Measurements from ENCODE around the gene LHFPL4. TPM values are rescaled to one million over a fixed set of nuclear protein-coding genes. Genes with fewer than 3 reads are reported as not detected.
"Not testable (repeated sequence)": the region's sequence is repeated elsewhere in the genome, so short reads cannot be mapped to it uniquely, and the experiment has no call there.

The LHFPL4 gene
- not detected for polyA plus RNA-seq (2012; ENCODE audit: insufficient read depth, insufficient read length)

GRCh38 chr3:9553021-9553947 is at the start of gene LHFPL4:
Gene LHFPL4, minus strand, starts transcription at chr3:9553822. Its CDS starts 1,143 bp downstream, at chr3:9552679.
- no peak within 1 kb of the TSS for H3K4me3 ChIP-seq (ENCODE audit: low read length)
- no peak for DNase-seq (ENCODE audit: low read depth, low spot score)

- no peak for DNase-seq (ENCODE audit: low read depth, low spot score)
Observed at GRCh38 chr3:9602620-9603019, 49.0 kb upstream of the LHFPL4 start.

GRCh38 chr3:9601006-9601581 is 47.5 kb upstream of the LHFPL4 start:
- DNase-seq (ENCODE audit: low read depth, low spot score); H3K4me3 ChIP-seq (ENCODE audit: low read length): not testable (repeated sequence)

More at GRCh38 chr3:9602620-9603019, 49.0 kb upstream of the LHFPL4 start:
- no peak overlapping the region for H3K4me3 ChIP-seq (ENCODE audit: low read length)

- no peak for DNase-seq (ENCODE audit: low read depth, low spot score)
- no peak overlapping the region for H3K4me3 ChIP-seq (ENCODE audit: low read length)
Observed at GRCh38 chr3:9600597-9600996, 47.0 kb upstream of the LHFPL4 start.

GRCh38 chr3:9598783-9599387 is 45.3 kb upstream of the LHFPL4 start:
- no peak overlapping the region for H3K4me3 ChIP-seq (ENCODE audit: low read length)
- no peak for DNase-seq (ENCODE audit: low read depth, low spot score)

- DNase-seq (ENCODE audit: low read depth, low spot score), result no peak
Observed at GRCh38 chr3:9595877-9596276, 42.3 kb upstream of the LHFPL4 start.

GRCh38 chr3:9591781-9592180 is 38.2 kb upstream of the LHFPL4 start:
- not testable (repeated sequence) for DNase-seq (ENCODE audit: low read depth, low spot score); H3K4me3 ChIP-seq (ENCODE audit: low read length)

More at GRCh38 chr3:9595877-9596276, 42.3 kb upstream of the LHFPL4 start:
- H3K4me3 ChIP-seq (ENCODE audit: low read length), result no peak overlapping the region

GRCh38 chr3:9590282-9590791 is 36.7 kb upstream of the LHFPL4 start:
- no peak for DNase-seq (ENCODE audit: low read depth, low spot score)
- no peak overlapping the region for H3K4me3 ChIP-seq (ENCODE audit: low read length)

GRCh38 chr3:9583792-9584191 is 30.2 kb upstream of the LHFPL4 start:
- no peak overlapping the region for H3K4me3 ChIP-seq (ENCODE audit: low read length)
- DNase-seq (ENCODE audit: low read depth, low spot score), result no peak

GRCh38 chr3:9583371-9583770 is 29.7 kb upstream of the LHFPL4 start:
- no peak overlapping the region for H3K4me3 ChIP-seq (ENCODE audit: low read length)
- DNase-seq (ENCODE audit: low read depth, low spot score), result no peak

GRCh38 chr3:9582332-9582731 is 28.7 kb upstream of the LHFPL4 start:
- no peak for DNase-seq (ENCODE audit: low read depth, low spot score)
- no peak overlapping the region for H3K4me3 ChIP-seq (ENCODE audit: low read length)

GRCh38 chr3:9581742-9582141 is 28.1 kb upstream of the LHFPL4 start:
- no peak overlapping the region for H3K4me3 ChIP-seq (ENCODE audit: low read length)
- no peak for DNase-seq (ENCODE audit: low read depth, low spot score)

- DNase-seq (ENCODE audit: low read depth, low spot score), result no peak
- no peak overlapping the region for H3K4me3 ChIP-seq (ENCODE audit: low read length)
Observed at GRCh38 chr3:9569054-9569453, 15.4 kb upstream of the LHFPL4 start.

- DNase-seq (ENCODE audit: low read depth, low spot score), result no peak
- H3K4me3 ChIP-seq (ENCODE audit: low read length), result no peak overlapping the region
Observed at GRCh38 chr3:9565316-9565715, 11.7 kb upstream of the LHFPL4 start.

- no peak for DNase-seq (ENCODE audit: low read depth, low spot score)
- no peak overlapping the region for H3K4me3 ChIP-seq (ENCODE audit: low read length)
Observed at GRCh38 chr3:9563851-9564250, 10.2 kb upstream of the LHFPL4 start.

- H3K4me3 ChIP-seq (ENCODE audit: low read length); DNase-seq (ENCODE audit: low read depth, low spot score): not testable (repeated sequence)
Observed at GRCh38 chr3:9560056-9560455, 6.4 kb upstream of the LHFPL4 start.

GRCh38 chr3:9553948-9554513 is 409 bp upstream of the LHFPL4 start:
- H3K4me3 ChIP-seq (ENCODE audit: low read length), result no peak overlapping the region
- no peak for DNase-seq (ENCODE audit: low read depth, low spot score)

GRCh38 chr3:9552252-9552999 is 1.2 kb downstream of the LHFPL4 start:
- no peak for DNase-seq (ENCODE audit: low read depth, low spot score)
- H3K4me3 ChIP-seq (ENCODE audit: low read length), result no peak overlapping the region

GRCh38 chr3:9550999-9551398 is 2.6 kb downstream of the LHFPL4 start:
- no peak for DNase-seq (ENCODE audit: low read depth, low spot score)

More at GRCh38 chr3:9550999-9551398, 2.6 kb downstream of the LHFPL4 start:
- H3K4me3 ChIP-seq (ENCODE audit: low read length), result no peak overlapping the region
